Keratinocyte (primary cell): ENCODE measurements around the gene DKK3.

Experiments used
- EZH2 ChIP-seq: IDR thresholded peaks from one replicate; pipeline ENCODE4 v1.6.1; 2012; ENCODE audit warnings: inconsistent platforms, mild to moderate bottlenecking, low read length, moderate library complexity
- TF ChIP-seq, protein P1 (sequence below), 3 experiments: IDR thresholded peaks in 1 of 3; conservative IDR thresholded peaks in 1 of 3; optimal IDR thresholded peaks in 1 of 3; 2 replicates in 2 of 3; 3 replicates in 1 of 3; pipeline versions ENCODE3 to v1.5.1; 2011; ENCODE audit warnings: low read length in 3 of 3, mild to moderate bottlenecking in 3 of 3, moderate library complexity in 2 of 3, control low read depth in 1 of 3, inconsistent platforms in 1 of 3; ENCODE audit not compliant: insufficient read depth in 2 of 3; ENCODE audit errors: extremely low read depth in 1 of 3

DNA sequence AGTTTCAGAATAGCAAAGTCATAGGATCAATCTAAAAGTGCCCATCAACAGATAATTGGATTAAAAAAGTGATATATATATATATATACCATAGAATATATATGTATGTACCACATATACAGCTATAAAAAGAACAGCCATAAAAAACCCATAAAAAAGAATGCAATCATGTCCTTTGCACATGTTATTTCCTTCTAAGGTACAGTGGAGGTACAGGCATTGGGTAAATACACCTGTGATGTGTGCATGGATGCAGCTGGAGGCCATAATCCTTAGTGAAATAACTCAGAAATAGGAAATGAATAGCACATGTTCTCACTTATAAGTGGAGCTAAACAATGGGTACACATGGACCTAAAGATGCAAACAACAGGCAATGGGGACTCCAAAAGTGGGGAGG, 7.1 kb upstream of the DKK3 start:
- TF ChIP-seq, protein P1, sequence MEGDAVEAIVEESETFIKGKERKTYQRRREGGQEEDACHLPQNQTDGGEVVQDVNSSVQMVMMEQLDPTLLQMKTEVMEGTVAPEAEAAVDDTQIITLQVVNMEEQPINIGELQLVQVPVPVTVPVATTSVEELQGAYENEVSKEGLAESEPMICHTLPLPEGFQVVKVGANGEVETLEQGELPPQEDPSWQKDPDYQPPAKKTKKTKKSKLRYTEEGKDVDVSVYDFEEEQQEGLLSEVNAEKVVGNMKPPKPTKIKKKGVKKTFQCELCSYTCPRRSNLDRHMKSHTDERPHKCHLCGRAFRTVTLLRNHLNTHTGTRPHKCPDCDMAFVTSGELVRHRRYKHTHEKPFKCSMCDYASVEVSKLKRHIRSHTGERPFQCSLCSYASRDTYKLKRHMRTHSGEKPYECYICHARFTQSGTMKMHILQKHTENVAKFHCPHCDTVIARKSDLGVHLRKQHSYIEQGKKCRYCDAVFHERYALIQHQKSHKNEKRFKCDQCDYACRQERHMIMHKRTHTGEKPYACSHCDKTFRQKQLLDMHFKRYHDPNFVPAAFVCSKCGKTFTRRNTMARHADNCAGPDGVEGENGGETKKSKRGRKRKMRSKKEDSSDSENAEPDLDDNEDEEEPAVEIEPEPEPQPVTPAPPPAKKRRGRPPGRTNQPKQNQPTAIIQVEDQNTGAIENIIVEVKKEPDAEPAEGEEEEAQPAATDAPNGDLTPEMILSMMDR (optimal IDR thresholded peaks at IDR 0.05 in 1 of 3, IDR thresholded peaks at IDR 0.05 in 1 of 3, conservative IDR thresholded peaks at IDR 0.05 in 1 of 3; ENCODE audit: extremely low read depth in 1 of 3, insufficient read depth in 2 of 3, low read length in 3 of 3): no peak
- no peak for TF ChIP-seq EZH2
